LNCAP (cell line): ENCODE measurements around the gene SLC25A21.

ENCODE experiments used
- CTCF ChIP-seq: fragments of 450-650 bp; IDR thresholded peaks from 2 replicates; pipeline ENCODE4 v1.5.1; 2017; ENCODE audit warnings: mild to moderate bottlenecking

Gene SLC25A21

GRCh38 chr14:36655571-36655962 lies 516.8 kb downstream of the SLC25A21 start:
- TF ChIP-seq CTCF, result no peak

GRCh38 chr14:36654794-36655381 lies 517.5 kb downstream of the SLC25A21 start:
- TF ChIP-seq CTCF, result no peak

GRCh38 chr14:36653962-36654793 lies 518.2 kb downstream of the SLC25A21 start:
- no peak for TF ChIP-seq CTCF

GRCh38 chr14:36653413-36653812 lies 519.0 kb downstream of the SLC25A21 start:
- TF ChIP-seq CTCF, result no peak

GRCh38 chr14:36652542-36653201 lies 519.7 kb downstream of the SLC25A21 start:
- no peak for TF ChIP-seq CTCF

GRCh38 chr14:36649872-36650650 lies 522.3 kb downstream of the SLC25A21 start:
- no peak for TF ChIP-seq CTCF
